ENCODE data around the gene CDH8.

GRCh38 chr16:61678182-61678581 is 358.1 kb downstream of the CDH8 start:
- TF ChIP-seq, protein P1, sequence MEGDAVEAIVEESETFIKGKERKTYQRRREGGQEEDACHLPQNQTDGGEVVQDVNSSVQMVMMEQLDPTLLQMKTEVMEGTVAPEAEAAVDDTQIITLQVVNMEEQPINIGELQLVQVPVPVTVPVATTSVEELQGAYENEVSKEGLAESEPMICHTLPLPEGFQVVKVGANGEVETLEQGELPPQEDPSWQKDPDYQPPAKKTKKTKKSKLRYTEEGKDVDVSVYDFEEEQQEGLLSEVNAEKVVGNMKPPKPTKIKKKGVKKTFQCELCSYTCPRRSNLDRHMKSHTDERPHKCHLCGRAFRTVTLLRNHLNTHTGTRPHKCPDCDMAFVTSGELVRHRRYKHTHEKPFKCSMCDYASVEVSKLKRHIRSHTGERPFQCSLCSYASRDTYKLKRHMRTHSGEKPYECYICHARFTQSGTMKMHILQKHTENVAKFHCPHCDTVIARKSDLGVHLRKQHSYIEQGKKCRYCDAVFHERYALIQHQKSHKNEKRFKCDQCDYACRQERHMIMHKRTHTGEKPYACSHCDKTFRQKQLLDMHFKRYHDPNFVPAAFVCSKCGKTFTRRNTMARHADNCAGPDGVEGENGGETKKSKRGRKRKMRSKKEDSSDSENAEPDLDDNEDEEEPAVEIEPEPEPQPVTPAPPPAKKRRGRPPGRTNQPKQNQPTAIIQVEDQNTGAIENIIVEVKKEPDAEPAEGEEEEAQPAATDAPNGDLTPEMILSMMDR (IDR thresholded peaks at IDR 0.05; ENCODE audit: extremely low read depth in 1 of 2, insufficient read depth in 1 of 2, low read depth in 1 of 2, low read length in 2 of 2): no peak
- TF ChIP-seq POLR2AphosphoS5 (IDR thresholded peaks at IDR 0.05; ENCODE audit: insufficient read depth, low read depth, low read length): no peak
- no peak for TF ChIP-seq POLR2A (IDR thresholded peaks at IDR 0.05; ENCODE audit: low read depth, low read length)
- TF ChIP-seq JUN (IDR thresholded peaks at IDR 0.05; ENCODE audit: borderline replicate concordance, insufficient read depth, insufficient read length, low read depth): no peak
- TF ChIP-seq FOS (IDR thresholded peaks at IDR 0.05; ENCODE audit: borderline replicate concordance, insufficient read depth, low read length): no peak
- no peak for TF ChIP-seq MAX (IDR thresholded peaks at IDR 0.05; ENCODE audit: insufficient read depth, insufficient read length)
